SK-N-DZ (cell line): ENCODE measurements around the gene LRCOL1.

Experiments
- DNase-seq: peaks from one replicate; pipeline ENCODE4 v3.0.0-alpha.2; 2015; ENCODE audit warnings: low spot score

The LRCOL1 gene

DNA sequence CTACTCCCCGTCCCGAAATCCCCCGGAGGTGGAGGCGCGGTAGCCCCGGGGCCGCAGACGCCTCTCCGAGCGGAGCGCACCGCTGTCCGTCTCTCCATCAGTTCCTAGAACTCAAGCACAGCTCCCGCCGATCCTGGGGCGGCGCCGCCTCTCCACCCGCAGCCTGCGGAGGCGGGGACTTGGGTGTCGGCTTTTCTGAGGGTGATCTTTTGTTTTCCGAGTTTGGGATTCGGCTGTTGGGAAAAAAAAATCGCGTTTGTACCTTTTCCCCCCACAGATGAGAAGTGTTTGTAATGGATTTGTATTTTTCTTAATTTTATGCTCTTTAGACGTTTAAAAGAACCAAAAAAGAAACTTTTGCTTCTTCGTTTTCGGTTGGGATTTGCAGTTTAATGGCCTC lies 26.6 kb downstream of the LRCOL1 start:
- no peak for DNase-seq

- no peak for DNase-seq
Observed at GRCh38 chr12:132583411-132583710, 27.0 kb downstream of the LRCOL1 start.

- DNase-seq: no peak
Observed at GRCh38 chr12:132582582-132583410, 27.6 kb downstream of the LRCOL1 start.

GRCh38 chr12:132582058-132582420 lies 28.3 kb downstream of the LRCOL1 start:
- no peak for DNase-seq

DNA sequence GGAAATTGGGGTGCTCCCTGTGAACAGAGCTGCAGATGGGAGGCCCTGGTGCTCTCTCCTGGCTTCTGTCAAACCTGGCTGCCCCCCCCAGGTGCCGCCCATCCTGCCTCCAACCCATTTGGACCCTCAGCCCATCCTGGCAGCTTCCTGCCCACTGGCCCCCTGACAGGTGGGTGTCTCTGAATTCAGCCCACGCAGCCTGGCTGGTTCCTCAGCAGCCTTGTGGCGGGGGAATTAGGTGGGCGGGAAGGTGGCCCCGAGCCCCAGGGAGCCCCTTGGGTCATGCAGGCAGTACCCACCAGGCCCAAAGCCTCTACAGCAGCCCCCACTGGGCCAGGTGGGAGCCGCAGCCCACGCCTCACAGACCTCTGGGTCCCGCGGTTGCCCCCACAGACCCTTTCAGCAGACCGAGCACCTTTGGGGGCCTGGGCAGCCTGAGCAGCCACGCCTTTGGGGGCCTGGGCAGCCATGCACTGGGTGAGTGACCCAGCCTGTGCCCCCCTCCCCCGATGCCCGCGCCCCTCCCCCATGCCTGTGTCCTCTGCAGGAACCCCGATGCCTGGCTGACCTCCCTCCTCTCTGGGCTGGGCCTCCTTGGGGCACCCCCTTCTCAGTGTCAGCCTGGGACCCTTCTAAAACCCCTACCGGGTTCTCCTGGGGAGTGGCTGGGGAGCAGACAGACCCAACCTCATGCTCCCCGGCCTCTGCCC lies 28.9 kb downstream of the LRCOL1 start:
- DNase-seq: no peak

GRCh38 chr12:132580701-132581292 lies 29.6 kb downstream of the LRCOL1 start:
- no peak for DNase-seq

- no peak for DNase-seq
Observed at GRCh38 chr12:132579744-132580143, 30.6 kb downstream of the LRCOL1 start.

DNA sequence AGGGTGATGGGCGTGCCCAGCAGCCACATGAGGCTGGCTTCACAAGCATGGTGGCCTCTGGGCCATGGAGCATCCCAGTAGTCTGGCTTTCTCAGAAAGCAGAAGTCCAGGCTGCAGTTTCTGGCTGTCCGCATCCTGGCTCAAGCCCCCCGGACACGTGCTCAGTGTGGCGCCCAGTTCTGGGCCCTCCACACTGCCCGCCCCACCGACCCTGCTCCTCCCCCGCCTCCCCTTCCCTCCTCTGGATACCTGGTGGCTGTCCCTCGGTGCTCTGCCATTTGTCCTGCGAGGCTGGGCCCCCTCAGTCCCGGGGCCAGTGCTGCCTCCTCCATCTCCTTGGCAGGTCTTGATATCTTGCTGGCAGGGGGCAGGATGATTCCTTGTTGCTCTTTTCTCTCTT lies 31.6 kb downstream of the LRCOL1 start:
- no peak for DNase-seq

GRCh38 chr12:132578118-132578517 lies 32.3 kb downstream of the LRCOL1 start:
- DNase-seq: no peak

DNA sequence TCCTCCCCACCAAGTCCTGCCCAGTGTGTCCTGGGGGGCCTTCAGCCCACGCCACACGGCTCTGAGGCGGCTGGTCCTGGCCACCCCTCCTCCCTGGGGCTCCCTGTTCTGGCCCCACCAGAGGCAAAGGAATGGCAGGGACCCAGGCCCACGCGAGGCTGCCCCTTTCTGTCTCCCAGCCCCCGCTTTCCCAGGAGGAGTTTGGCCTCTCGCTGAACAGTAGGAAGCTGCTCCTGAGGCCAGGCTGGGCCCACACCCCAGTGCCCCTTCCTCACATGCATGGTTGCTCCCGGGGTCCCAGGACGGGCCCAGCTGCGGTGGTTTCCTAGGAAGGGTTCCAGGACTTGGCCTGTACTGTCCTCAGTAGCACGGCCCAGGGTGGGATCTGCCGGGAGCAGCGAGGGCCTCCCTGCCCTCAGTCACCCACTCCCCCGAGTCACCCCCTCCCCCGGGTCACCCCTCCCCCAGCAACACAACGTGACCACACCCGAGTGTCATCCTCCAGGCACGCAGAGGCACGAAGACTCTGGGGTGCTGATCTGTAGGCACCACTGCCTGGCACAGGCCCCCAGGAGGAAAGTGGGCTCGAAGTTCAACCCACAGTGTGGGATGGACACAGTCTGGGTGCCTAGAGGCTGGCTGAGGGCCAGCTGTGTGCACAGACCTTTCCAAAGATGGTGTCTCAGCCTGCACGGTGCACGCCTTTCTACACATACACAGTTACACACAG lies 33.0 kb downstream of the LRCOL1 start:
- no peak for DNase-seq

DNA sequence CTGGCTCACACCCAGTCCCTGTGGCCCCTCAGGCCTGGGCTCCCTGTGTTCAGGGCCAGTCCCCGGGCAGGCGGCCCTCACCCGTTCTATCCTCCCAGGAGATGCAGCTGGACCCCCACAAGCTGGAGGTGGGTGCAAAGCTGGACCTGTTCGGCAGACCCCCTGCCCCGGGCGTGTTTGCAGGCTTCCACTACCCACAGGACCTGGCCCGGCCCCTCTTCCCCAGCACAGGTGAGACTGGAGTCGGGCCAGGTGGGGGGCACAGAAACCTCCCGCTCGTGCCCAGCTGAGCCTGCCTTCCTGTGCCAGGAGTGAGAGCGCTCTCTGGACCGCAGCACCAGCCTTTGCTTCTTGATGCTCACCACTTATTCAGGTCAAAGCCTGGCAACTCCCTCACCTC lies 33.7 kb downstream of the LRCOL1 start:
- DNase-seq: no peak

- DNase-seq: no peak
Observed at GRCh38 chr12:132575661-132576060, 34.7 kb downstream of the LRCOL1 start.

GRCh38 chr12:132574271-132574996 lies 35.9 kb downstream of the LRCOL1 start:
- DNase-seq: no peak

GRCh38 chr12:132572801-132573760 lies 37.3 kb downstream of the LRCOL1 start:
- no peak for DNase-seq

DNA sequence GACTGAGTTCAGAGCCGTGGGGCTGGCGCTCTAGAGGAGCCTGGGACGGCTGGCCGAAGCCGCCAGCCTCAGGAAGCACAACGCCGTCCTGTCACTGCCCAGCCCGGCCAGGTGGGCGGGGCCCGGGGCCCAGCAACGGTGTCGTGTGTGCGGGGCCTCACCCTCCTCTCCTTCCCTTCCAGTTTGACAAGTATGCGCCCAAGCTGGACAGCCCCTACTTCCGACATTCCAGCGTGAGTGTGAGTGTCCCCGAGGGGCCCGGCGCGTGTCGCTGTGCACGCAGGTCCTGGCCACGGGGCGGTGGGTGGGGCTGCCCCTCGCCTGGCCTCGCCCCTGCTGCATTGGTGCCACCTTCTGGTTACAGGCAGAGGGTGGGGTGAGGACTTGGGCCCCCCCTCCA lies 38.3 kb downstream of the LRCOL1 start:
- no peak for DNase-seq

DNA sequence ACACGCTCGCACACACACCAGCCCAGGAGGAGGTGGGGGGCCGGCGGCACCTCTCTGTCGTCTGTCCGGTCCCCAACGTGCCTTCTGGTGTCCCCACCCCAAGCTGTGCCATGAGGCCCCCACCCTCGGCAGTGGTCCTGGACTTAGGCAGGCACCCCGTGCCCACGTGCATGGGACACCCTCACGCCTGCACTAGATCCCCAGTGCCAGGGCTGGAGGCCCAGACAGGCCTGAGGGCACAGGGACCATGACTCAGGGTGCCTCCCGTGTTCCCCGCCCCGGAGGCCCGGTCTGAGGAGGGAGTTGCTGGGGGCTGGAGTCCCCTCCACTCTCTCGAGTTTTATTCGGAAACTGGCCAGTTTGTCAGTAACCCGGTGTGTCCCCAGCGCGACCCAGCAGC lies 38.8 kb downstream of the LRCOL1 start:
- DNase-seq: no peak

- DNase-seq: no peak
Observed at GRCh38 chr12:132571051-132571450, 39.3 kb downstream of the LRCOL1 start.

GRCh38 chr12:132570635-132571034 lies 39.7 kb downstream of the LRCOL1 start:
- no peak for DNase-seq

- DNase-seq: no peak
Observed at GRCh38 chr12:132569856-132570480, 40.4 kb downstream of the LRCOL1 start.
